HG03558 (cell line): ENCODE measurements around the gene DYRK1A.

Experiments used
- ATAC-seq: cut with Tn5 transposase; IDR thresholded peaks from one replicate; pipeline ENCODE4 v1.9.1; 2021; ENCODE audit warnings: moderate number of reproducible peaks; ENCODE audit not compliant: unreplicated experiment; ENCODE audit errors: extremely low read depth

The DYRK1A gene

GRCh38 chr21:37443683-37444082, 77.1 kb downstream of the DYRK1A start:
- ATAC-seq, result no peak

DNA sequence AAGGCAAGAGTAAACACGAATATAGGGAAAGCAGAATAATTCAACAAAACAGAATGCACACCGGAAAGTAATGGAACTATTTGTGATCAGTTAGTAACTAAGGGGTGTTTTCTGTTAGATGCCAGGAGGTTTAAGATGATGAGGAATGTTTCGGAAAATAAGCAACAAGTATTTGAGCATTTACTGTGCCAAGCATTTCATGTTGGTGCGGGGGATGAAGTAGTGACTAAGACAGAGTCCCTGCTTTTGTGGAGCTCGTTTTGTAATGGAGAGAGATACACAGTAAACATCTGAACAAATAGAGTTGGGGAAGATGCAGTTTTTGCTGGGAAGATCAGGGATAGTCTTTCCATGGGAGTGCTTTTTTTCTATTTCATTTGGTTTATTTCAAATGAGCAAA, 78.7 kb downstream of the DYRK1A start:
- ATAC-seq, result no peak

- ATAC-seq, result no peak
Observed at GRCh38 chr21:37446552-37446951, 80.0 kb downstream of the DYRK1A start.

GRCh38 chr21:37447288-37447936, 80.8 kb downstream of the DYRK1A start:
- no peak for ATAC-seq

DNA sequence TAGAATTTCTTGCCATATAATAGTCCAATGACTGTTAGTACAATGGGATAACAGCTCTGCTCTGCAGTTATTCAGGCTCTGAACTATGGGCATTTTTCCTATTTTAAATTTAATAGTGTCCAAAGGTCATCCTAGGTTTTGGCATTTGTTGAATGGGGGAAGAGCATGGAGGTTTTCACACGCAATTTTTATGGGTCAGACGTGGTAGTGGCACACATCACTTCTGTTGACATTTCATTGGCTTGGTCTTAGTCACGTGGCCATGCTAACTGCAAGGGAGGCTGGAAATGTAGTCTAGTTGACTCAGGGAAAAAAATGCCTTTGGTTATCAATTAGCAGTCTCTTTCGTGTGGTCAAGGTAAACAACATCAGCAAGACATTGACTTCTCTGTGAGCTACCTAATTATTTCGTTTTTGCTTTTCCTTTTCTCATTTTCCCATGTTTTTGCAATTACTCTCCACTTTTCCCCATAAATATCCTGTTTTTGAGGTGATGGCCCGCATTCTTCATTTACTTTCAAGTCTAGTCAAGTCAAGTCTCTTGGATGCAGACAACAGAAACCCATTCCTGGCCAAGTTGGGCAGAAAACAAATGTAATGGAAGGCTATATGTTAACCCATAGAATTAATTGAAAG, 82.8 kb downstream of the DYRK1A start:
- ATAC-seq, result no peak

DNA sequence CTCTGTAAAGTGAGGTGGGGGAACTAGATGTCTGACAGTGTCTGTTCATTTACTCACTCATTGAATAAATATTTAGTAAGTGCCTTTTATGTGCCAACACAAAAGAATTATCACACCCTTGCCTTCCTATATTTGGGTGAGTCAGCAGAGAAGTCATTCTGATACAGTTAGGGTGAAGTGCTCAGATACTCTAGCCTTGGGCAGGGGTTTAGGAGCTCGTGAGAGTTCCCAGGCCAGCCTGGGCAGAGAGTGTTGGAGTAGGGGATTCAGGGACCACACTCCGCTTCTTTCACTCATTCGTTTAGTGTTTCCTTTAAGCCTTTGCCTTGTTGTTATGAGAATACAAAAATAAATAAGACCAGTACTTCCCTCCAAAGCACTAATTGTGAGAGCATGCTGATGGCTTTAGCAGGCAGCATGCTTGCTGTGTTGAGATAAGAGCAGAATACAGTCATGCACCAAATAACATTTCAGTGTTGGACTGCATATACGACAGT, 83.9 kb downstream of the DYRK1A start:
- no peak for ATAC-seq

DNA sequence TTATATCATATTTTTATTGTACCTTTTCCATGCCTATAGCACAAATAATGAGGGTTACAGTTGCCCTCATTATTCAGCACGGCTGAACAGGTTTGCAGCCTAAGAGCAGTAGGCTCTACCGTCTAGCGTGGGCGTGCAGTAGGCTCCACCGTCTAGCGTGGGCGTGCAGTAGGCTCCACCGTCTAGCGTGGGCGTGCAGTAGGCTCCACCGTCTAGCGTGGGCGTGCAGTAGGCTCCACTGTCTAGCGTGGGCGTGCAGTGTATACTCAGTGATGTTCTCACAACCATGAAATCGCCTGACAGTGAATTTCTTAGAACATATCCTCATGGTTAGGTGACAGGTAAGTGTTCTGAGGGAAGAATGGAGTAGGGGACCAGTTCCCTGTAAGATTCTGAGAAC, 84.9 kb downstream of the DYRK1A start:
- ATAC-seq, result no peak

- no peak for ATAC-seq
Observed at GRCh38 chr21:37452227-37452626, 85.7 kb downstream of the DYRK1A start.

DNA sequence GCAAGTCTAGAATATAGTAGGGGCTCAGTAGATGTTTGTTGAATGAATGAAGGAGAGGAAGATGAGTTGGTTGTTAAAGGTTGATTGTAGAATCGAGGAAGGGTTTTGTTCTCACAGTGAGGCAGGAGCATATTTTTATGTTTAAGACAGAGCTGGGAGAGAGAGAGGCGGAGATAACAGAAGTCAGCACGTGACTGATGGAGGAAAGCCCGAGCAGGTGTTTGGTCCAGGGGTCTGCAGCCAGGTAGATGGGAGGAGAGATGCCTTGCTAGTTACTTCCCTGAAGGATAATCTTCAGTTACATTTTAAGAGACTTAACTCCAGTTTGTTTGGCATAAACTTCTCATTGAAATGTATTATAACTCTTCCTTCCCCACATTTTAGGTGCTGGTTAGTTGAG, 86.8 kb downstream of the DYRK1A start:
- ATAC-seq, result no peak

- no peak for ATAC-seq
Observed at GRCh38 chr21:37454869-37455503, 88.4 kb downstream of the DYRK1A start.

- ATAC-seq, result no peak
Observed at GRCh38 chr21:37455504-37455911, 88.9 kb downstream of the DYRK1A start.

GRCh38 chr21:37458669-37459276, 92.2 kb downstream of the DYRK1A start:
- no peak for ATAC-seq

- no peak for ATAC-seq
Observed at GRCh38 chr21:37459575-37459974, 93.0 kb downstream of the DYRK1A start.

DNA sequence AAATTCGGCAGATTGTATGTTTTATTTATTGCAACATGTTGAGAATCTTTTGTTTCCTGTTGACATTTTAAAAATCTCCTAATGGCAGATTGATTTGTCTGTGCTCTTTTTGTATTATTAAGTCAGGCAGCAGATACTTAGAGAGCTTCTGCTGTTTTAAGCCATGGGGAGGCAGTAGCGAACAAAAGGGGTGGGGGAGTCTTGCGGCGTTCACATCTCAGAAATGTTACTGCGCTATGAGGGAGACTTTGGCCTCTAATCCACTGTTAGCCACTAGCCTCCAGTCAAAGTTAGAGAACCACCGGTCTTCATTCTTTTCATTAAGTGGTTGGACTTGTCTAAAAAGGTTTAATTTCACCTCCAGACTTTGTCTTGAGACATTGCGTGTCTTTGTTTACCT, 93.6 kb downstream of the DYRK1A start:
- ATAC-seq, result no peak

GRCh38 chr21:37461479-37461878, 94.9 kb downstream of the DYRK1A start:
- ATAC-seq, result no peak

DNA sequence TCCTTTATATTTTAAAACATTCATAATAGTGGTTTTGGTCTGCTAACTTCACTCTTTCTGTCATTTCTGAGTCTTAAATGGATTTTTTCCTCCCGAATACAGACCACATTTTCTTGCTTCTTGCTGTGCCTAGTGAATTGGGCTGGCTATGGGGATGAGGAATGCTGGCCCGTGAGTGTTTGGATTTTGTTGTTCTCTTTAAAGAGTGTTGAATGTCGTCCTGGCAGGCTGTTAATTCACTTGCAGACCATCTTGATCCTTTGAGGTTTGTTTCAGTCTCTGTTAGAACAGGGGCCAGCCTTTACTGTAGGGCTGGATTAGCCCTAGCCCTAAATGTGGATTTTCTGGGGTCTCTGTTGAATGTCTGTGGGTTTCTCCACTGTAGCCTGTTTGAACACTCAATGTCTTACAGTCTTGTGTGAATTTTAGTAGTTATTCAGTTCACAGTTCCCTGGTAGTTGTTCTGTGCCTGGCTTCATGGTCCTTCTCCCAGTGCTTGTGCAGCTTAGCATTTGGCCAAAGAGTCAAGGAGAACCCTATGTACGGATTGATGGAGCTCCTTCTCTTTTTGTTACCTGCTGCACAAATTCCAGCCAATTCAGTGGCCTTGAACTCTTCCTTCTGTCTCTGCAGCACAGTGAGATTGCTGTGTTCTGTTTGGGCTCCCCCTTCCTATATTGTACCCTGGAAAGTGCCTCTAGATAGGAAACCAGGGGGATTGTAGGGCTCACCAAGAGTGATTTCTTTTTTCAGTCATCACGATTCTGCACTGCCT, 95.7 kb downstream of the DYRK1A start:
- no peak for ATAC-seq

DNA sequence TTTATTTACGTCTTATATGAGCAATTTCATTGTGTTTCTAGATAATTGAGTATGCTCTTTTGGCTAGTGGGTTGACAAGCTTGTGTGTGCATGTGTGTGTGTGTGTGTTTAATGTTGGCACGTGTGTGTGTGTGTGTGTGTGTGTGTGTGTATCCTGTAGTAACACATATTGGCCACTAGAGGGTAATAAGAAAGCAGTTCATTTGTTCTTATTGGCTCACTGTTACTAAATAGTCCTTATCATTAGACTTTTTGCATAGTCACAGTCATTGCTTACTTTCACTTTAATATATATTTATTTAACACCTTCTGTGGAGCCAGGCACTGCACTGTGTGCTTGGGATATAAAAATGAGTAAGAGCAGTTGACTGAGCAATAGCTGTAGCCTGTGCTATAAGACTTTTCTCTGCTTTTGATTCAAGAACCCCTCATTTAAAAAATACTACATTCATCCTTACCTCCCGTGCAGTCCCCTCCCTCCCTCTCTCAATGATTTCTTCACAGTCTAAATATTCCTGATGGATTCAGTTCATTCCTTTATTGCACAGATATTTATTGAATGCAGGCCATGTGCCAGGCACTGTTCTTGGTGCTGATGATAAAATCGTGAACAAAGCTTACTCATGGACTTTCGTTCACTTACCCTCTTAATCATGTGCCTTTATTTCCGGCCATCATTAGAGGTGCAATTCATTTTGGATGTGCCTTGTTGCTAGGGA, 96.7 kb downstream of the DYRK1A start:
- ATAC-seq, result no peak

DNA sequence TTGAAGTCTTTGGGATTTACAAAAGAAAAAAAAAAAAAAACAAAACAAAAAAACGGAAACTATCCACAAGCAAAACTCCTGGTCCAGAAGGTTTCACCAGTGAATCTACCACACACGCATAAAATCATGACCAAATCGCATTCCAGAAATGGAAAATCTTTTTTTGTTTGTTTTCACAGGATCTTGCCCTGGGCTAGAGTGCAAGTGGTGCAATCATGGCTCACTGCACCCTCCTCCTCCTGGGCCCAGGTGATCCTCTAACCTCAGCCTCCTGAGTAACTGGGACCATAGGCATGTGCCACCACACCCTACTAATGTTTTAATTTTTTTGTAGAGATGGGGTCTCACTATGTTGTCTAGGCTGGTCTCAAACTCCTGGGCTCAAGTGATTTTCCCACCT, 100.5 kb downstream of the DYRK1A start:
- no peak for ATAC-seq

GRCh38 chr21:37468909-37469308, 102.3 kb downstream of the DYRK1A start:
- no peak for ATAC-seq

DNA sequence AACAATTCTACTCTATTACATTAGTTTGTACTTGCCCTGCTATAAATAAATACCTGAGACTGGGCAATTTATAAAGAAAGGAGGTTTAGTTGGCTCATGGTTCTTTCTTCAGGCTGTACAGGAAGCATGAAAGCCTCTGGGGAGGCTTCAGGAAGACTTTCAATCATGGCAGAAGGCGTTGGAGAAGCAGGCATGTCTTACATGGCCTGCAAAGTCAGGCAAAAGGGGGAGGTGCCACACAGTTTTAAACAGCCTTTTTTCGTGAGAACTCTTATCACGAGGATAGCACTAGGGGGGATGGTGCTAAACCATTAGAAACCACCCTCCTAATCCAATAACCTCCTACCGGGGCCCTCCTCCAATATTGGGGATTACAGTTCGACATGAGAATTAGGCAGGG, 102.9 kb downstream of the DYRK1A start:
- ATAC-seq, result no peak
